Stimulated activated CD4-positive, alpha-beta T cell treated with anti-CD3 and anti-CD28 coated beads, TNF-alpha, amount 100 ng/mL, for 1 hour (primary cell): Measurements from ENCODE around the gene AK9.
A peak's percentile ranks its signal among the peaks of the same experiment; 100 is the strongest.

Experiments used
- DNase-seq, 3 donors: peaks; one replicate each; pipeline ENCODE4 v3.0.0-alpha.2; 2020; ENCODE audit warnings: low read depth in 3 of 3, low spot score in 1 of 3

AK9 gene

GRCh38 chr6:109485266-109485935 lies 205.6 kb downstream of the AK9 start:
- DNase-seq, result no peak

GRCh38 chr6:109484122-109484521 lies 206.9 kb downstream of the AK9 start:
- no peak for DNase-seq

DNA sequence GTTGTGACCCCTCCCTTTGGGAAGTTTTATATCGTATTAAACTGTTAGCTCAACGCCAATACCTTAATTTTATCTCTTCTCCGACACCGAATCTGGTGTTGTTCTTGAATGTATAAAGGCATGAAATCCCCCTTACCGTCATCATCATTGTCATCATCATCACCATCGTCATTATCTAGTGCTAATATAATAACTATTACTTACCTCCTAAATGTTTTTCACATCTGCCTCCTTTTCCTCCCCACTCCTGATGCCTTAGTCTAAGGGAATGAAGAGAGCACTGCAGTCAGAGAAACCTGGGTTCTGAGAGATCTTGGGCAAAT lies 207.3 kb downstream of the AK9 start:
- DNase-seq, result no peak

- DNase-seq, result peak; percentile 69 to 81 (median 74)
These were observed 207.9 kb downstream of the AK9 start, which contains the start of gene ZBTB24 for GRCh38 chr6:109482905-109483734. Gene ZBTB24, minus strand, starts transcription at chr6:109483219. Its CDS starts 1,193 bp downstream, at chr6:109482026.

DNA sequence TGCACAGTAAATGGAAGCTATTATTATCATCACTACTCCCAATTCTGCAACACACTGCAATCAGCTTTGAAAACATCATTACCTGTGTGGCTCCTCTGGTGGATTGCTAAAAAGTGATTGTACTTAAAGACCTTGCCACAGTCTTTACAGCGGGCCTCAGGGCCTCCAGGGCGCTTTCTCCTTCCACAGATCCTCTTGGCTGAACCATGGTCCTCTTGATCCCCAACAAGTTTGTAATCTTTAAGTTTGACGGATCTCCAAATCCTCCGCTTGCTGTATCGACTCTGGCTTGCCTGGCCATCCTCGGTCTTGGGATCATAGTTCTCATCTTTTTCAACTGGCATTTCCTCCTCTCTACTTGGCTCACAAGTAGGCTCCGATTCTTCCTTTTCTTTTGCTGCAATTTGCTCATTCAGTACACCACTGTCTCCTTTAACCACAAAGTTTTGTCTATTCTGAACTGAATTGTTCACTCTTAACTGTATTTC lies 210.0 kb downstream of the AK9 start:
- DNase-seq, result no peak

GRCh38 chr6:109478841-109479624 lies 212.0 kb downstream of the AK9 start:
- no peak for DNase-seq

DNA sequence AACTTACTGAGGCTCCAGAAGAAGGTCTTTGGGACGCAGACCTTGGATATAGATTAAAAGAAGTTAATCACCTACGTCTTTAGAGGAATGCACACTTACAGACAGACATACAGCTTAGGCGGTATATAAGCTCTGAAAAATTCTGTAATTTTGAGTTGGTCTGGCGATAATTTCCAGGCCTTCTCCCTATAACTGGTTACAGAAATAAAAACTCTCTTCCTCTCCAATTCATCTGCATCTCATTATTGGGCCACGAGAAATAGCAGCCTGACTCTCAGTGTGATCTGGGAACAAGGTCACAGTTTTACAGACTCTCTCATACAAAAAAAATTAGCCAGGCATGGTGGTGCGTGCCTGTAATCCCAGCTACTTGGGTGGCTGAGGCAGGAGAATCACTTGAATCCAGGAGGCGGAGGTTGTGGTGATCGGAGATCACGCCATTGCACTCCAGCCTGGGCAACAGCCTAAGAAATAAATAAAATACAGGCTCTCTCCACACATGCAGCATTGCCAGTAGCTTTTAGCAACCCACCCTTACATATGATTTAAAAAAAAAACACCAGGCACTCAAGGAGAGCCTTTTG lies 212.7 kb downstream of the AK9 start:
- no peak for DNase-seq

DNA sequence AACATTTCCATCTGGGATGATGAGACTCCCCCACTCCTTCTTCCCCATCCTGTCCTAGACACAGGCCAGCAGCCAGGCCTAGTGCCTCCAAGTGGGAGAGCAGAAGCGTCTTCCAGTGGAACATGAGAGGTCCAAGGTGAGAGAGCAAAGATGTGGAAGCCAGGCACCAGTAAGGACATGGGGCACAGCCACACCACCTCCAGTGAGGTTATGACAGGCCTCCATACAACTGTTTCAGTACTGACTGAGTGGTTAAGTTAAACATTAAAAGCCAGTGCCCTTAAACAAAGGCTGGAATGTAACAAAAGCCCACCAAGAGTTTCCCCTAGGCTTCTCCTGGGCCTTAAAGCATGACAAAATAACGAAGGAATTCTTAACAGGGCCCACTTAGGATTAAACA lies 213.3 kb downstream of the AK9 start:
- no peak for DNase-seq

DNA sequence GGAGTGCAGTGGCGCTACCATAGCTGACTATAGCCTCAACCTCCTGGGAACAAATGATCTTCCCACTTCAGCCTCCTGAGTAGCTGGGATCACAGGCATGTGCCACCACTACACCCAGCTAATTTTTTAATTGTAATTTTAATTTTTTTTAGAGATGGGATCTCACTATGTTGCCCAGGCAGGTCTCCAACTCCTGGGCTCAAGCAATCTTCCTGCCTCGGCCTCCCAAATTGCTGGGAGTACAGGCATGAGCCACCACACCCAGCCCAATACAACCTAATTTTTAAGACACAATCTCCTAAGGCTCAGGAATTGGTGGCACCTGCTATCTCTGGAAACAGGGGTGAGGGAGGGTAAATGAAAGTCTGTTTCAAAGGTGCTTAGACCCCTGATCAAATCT lies 213.8 kb downstream of the AK9 start:
- no peak for DNase-seq

GRCh38 chr6:109475625-109476024 lies 215.4 kb downstream of the AK9 start:
- DNase-seq, result no peak

- DNase-seq, result no peak
These were observed 216.0 kb downstream of the AK9 start for GRCh38 chr6:109474995-109475394.

- DNase-seq, result no peak
These were observed 217.9 kb downstream of the AK9 start for GRCh38 chr6:109473120-109473519.

GRCh38 chr6:109472132-109472995 lies 218.6 kb downstream of the AK9 start:
- DNase-seq, result no peak

DNA sequence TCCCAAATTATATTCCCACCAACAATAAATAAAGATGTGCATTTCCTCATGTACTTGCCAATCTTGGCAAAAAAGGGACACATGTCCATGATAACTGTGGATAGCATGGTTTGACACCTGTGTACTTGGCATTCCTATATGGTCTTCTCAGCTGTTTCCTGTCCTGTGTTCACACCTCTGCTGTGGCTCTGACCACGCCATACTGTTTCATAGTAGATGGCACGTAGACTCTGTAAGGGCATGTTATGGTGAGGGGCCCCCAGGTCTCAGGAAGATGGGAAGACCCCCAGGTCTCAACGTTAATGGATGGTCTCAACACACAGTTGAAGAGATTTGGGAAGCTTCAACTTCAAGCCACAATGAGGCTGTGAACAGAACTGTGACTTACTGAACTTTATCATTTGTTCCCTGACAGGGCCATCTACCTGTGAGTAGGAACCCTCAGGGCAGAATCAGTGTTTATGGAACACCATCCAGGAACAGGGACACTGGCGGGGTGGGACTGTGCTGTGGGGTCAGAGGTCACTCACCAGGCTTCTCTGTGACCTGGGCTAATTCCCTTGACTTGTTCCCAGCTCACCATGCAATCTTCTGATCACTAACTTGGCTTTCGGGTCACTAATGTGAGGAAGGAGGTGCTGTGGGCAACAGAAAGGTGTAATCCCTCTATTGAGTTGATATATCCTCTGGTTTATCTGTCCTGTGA lies 219.7 kb downstream of the AK9 start:
- no peak for DNase-seq

DNA sequence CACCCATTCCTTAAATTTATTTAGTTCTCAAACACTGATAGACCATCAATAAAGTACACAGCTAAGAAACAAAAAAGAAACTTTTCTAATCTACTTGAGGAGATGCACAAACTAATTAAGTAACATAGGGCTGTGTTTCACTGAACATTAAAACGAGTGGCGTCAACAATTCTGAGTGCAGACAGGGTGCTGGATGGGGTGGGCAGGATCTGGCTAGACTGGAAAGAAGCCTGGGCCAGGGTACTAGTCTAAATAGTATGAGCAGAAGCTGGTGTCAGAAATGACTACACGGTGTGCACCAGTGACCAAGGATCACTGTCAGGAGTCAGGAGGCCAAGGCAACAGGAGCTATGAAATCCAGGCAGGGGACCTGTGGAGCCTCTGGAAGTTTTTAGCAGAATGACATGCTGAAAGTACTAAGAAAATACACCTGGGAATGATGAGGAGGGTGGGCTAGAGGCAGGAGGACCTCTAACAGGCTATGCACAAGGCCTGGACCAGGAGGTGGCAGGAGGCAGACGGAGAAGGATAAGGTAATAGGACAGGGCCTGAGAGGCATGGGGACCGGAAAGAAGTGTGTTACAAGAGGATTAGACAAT lies 221.3 kb downstream of the AK9 start:
- no peak for DNase-seq

DNA sequence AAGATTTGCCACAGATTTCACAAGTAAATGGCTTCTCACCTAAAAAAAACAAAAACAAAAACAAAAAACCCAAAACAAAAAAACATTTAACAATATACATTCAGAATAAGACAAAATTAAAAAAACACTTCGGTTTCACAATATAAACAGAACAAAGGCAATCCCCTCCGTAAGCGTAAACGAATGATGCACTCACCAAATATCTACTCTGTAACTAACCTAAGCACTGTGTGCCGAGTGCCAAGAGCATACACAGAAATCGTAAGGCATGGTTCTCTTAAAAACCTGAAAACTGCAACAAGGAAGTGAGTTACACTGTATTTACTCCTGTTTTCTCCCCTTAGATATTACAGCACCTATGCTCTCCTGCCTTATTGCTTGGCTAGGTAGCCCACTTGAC lies 223.3 kb downstream of the AK9 start:
- DNase-seq, result no peak

- DNase-seq, result no peak
These were observed 224.6 kb downstream of the AK9 start for GRCh38 chr6:109466212-109466923.

- no peak for DNase-seq
These were observed 225.2 kb downstream of the AK9 start for GRCh38 chr6:109465772-109466171.
